Measurements from ENCODE around the gene CCR9. TPM values are rescaled to one million over a fixed set of nuclear protein-coding genes. Genes with fewer than 3 reads are reported as not detected.
A peak's percentile ranks its signal among the peaks of the same experiment; 100 is the strongest.

CCR9 gene
- total and polyA plus RNA-seq, 10 of the 15 experiments (the other 5 are each of a cell fraction or from before 2014, with no cell fraction given): 0.05 to 3.9 (median 2.4) TPM

GRCh38 chr3:45864760-45865519 lies 21.4 kb upstream of the CCR9 start (continued):
- TF ChIP-seq ZNF687 (IDR thresholded peaks at IDR 0.05): peak; percentile 78
- peak; percentile 79; the same call in 1 of the 2 replicates for TF ChIP-seq BACH1 (IDR thresholded peaks at IDR 0.05; ENCODE audit: borderline replicate concordance)
- TF ChIP-seq NFYA (IDR thresholded peaks at IDR 0.05; ENCODE audit: borderline replicate concordance, low read depth, low read length): no peak
- TF ChIP-seq BHLHE40 (IDR thresholded peaks at IDR 0.05; ENCODE audit: borderline replicate concordance in 1 of 2, low read depth in 2 of 2, low read length in 1 of 2): peak; percentile 92 to 94
- no peak for TF ChIP-seq ZNF622 (IDR thresholded peaks at IDR 0.05)
- no peak for TF ChIP-seq ESRRA (IDR thresholded peaks at IDR 0.05; ENCODE audit: low read length)
- no peak for TF ChIP-seq TAF1 (IDR thresholded peaks at IDR 0.05; ENCODE audit: borderline replicate concordance, low read depth, low read length)
- TF ChIP-seq CBX5 (IDR thresholded peaks at IDR 0.05; ENCODE audit: low read depth): peak; percentile 95
- peak; percentile 92 for TF ChIP-seq CBFB (IDR thresholded peaks at IDR 0.05; ENCODE audit: low read depth)
- TF ChIP-seq JUND (IDR thresholded peaks at IDR 0.05; ENCODE audit: low read depth, low read length): peak; percentile 97
- TF ChIP-seq ZBED1 (IDR thresholded peaks at IDR 0.05; ENCODE audit: borderline replicate concordance): peak; percentile 97
- peak; percentile 70; the same call in 1 of the 2 replicates for TF ChIP-seq CHD2 (IDR thresholded peaks at IDR 0.05; ENCODE audit: borderline replicate concordance, low read depth, low read length)
- TF ChIP-seq MLLT1 (IDR thresholded peaks at IDR 0.05): peak; percentile 69
- no peak; the same call in 1 of the 2 replicates for TF ChIP-seq REST (IDR thresholded peaks at IDR 0.05; ENCODE audit: low read depth, low read length)
- TF ChIP-seq TCF7 (IDR thresholded peaks at IDR 0.05; ENCODE audit: borderline replicate concordance): peak; percentile 91
- TF ChIP-seq IKZF1 (conservative IDR thresholded peaks at IDR 0.05): peak; percentile 96
- peak; percentile 98 for TF ChIP-seq EED (IDR thresholded peaks at IDR 0.05; ENCODE audit: low read depth)
